ENCODE measurements around the gene EVI5L. TPM values are rescaled to one million over a fixed set of nuclear protein-coding genes. Genes with fewer than 3 reads are reported as not detected.

EVI5L gene
- total RNA-seq: 18.1 and 18.2 TPM in 2 replicates

GRCh38 chr19:7829561-7830271, at the start of gene EVI5L:
EVI5L (plus strand) TSS chr19:7830218; CDS start chr19:7846543, 16,325 bp downstream.

GRCh38 chr19:7874076-7874896, 44.3 kb downstream of the EVI5L start, which contains the start of gene PRR36:
PRR36 (minus strand) TSS chr19:7874390; CDS start chr19:7873689, 701 bp downstream.

GRCh38 chr19:7888145-7888825, 58.3 kb downstream of the EVI5L start, which contains the start of gene LRRC8E:
LRRC8E (plus strand) TSS chr19:7888510; CDS start chr19:7895604, 7,094 bp downstream.

GRCh38 chr19:7903244-7904073, 73.4 kb downstream of the EVI5L start, which contains the start of gene MAP2K7:
MAP2K7 (plus strand) TSS chr19:7903877; CDS start chr19:7903945, 68 bp downstream.

Other genes with a start within 250 kb of the EVI5L start
- gene CAMSAP3, start 234.4 kb upstream of the EVI5L start, total RNA-seq: under 0.01 TPM in 1 of 2 replicates, not detected in the other
- 24.3 and 33.9 TPM in 2 replicates for gene XAB2, start 200.7 kb upstream of the EVI5L start, total RNA-seq
- 5.6 and 19.8 TPM in 2 replicates for gene PET100, start 200.4 kb upstream of the EVI5L start, total RNA-seq
- not detected in 2 replicates for gene PCP2, start 196.5 kb upstream of the EVI5L start, total RNA-seq
- gene STXBP2, start 193.1 kb upstream of the EVI5L start, total RNA-seq: 27.7 and 33.0 TPM in 2 replicates
- gene RETN, start 161.2 kb upstream of the EVI5L start, total RNA-seq: not detected in 2 replicates
- gene MCEMP1, start 153.1 kb upstream of the EVI5L start, total RNA-seq: not detected in 2 replicates
- gene TRAPPC5, start 149.4 kb upstream of the EVI5L start, total RNA-seq: 68.4 and 130 TPM in 2 replicates
- gene FCER2, start 128.1 kb upstream of the EVI5L start, total RNA-seq: not detected in 2 replicates
- gene CLEC4G, start 98.1 kb upstream of the EVI5L start, total RNA-seq: not detected in 2 replicates
- not detected in 2 replicates for gene CD209, start 82.7 kb upstream of the EVI5L start, total RNA-seq
- not detected in 2 replicates for gene CLEC4M, start 67.0 kb upstream of the EVI5L start, total RNA-seq
- not detected in 2 replicates for gene PRR36, start 44.2 kb downstream of the EVI5L start, total RNA-seq
- gene LRRC8E, start 58.3 kb downstream of the EVI5L start, total RNA-seq: 5.6 and 5.7 TPM in 2 replicates
- 8.5 and 10.0 TPM in 2 replicates for gene MAP2K7, start 73.7 kb downstream of the EVI5L start, total RNA-seq
- 0.16 TPM in 1 of 2 replicates, not detected in the other for gene TGFBR3L, start 84.6 kb downstream of the EVI5L start, total RNA-seq
- 31.8 and 34.7 TPM in 2 replicates for gene SNAPC2, start 90.1 kb downstream of the EVI5L start, total RNA-seq
- gene CTXN1, start 95.9 kb downstream of the EVI5L start, total RNA-seq: 0.18 and 1.8 TPM in 2 replicates
- 41.0 and 45.7 TPM in 2 replicates for gene TIMM44, start 113.4 kb downstream of the EVI5L start, total RNA-seq
- 21.7 and 28.2 TPM in 2 replicates for gene ELAVL1, start 175.4 kb downstream of the EVI5L start, total RNA-seq
- gene CCL25, start 222.5 kb downstream of the EVI5L start, total RNA-seq: not detected in 2 replicates

Measured in cardiac atrium fibroblast (primary cell).